ENCODE data around the gene PRSS21. TPM values are rescaled to one million over a fixed set of nuclear protein-coding genes. Genes with fewer than 3 reads are reported as not detected.

PRSS21 gene
- total RNA-seq, 1 experiment from 2014 or later, result not detected

DNA sequence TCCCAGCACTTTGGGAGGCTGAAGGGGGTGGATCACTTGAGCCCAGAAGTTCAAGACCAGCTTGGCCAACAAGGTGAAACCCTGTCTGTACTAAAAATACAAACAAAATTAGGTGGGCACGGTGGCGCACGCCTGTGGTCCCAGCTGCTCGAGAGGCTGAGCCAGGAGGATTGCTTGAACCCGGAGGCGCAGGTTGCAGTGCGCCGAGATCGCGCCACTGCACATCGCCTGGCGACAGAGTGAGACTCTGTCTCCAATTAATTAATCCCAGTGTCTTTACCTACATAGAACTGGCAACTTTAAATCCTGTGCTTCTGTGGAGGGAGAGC, 38.4 kb upstream of the PRSS21 start:
- in situ Hi-C loops (cut with HindIII; ENCODE audit: low pct_unique_long_range_greater_than_20kb, low sequenced_read_pairs), result no loop called here
- DNase-seq (ENCODE audit: low read depth), result no peak

- in situ Hi-C loops (cut with HindIII; ENCODE audit: low pct_unique_long_range_greater_than_20kb, low sequenced_read_pairs), result no loop called here
- DNase-seq (ENCODE audit: low read depth), result no peak
Measured at GRCh38 chr16:2779151-2779920, 37.7 kb upstream of the PRSS21 start.

DNA sequence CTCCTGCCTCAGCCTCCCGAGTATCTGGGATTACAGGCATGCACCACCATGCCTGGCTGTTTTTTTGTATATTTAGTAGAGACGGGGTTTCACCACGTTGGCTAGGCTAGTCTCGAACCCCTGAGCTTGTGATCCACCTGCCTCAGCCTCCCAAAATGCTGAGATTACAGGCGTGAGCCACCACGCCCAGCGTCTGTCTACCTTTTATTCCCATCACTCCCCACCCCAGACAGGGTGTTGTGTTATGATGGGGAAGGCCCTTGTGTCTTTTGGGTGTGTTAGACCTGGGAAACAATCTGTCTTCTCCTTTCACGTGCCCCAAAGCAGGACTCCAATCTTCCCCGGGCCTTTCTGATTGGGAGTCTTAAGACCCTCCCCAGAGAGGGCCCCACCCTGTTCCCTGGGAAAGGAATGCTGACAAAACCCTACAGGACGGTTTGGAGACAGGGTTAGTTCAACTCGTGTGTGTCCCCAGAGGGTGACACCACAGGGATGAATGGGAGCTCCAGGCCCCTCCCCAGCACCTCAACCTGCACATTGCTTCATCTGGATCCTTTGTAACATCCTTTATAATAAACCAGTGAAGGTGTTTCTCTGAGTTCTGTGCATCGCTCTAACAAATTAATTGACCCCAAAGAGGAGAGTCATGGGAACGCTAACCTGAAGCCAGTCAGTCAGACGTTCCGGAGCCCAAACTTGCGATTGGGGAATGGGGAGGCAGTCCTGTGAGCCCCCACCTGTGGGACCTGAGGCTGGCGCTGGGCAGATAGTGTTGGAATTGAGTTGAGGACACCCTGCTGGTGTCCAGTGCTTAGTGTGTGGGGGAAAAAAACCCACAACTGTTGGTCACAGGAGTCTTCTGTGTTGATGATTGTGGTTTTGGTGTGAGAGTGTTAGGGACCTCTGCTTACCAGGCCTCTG, 36.8 kb upstream of the PRSS21 start:
- no peak for DNase-seq (ENCODE audit: low read depth)
- in situ Hi-C loops (cut with HindIII; ENCODE audit: low pct_unique_long_range_greater_than_20kb, low sequenced_read_pairs), result no loop called here

DNA sequence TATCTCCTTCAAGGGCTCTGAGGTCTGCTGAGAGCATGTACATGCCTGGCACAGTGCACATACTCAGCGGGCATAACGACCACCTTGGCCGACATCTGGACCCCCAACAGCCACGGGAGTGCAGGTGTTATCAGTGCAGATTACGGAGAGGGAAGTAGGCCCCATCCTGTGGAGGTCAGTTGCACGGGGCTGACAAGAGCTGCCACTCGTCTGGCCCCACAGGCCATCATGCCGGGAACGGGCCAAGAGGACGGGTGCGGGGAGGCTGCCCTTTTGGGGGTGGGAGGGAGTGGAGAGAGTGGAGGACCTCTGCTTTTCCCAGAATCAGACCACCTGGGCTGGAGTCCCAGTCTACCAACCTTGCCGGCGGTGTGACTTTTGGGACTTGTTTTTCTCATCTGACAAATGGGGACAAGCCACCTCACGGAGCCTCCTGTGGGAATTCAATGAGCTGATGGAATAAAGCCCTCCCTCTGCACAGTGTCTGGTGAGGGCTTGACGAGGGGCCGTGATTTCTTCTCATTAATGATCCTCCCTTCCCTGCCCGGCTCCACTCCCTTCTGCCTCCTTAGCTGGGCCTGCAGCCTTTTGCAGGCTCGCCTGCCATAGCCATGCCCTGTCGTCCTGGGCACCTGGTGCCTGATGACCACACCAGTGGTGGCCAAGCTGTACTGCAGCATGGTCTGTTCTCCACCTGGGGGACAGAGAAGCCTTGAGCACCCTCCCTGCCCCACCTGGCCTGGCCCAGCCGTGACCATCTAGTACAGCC, 34.3 kb upstream of the PRSS21 start:
- in situ Hi-C loops (cut with HindIII; ENCODE audit: low pct_unique_long_range_greater_than_20kb, low sequenced_read_pairs), result no loop called here
- no peak for DNase-seq (ENCODE audit: low read depth)

GRCh38 chr16:2783581-2784357, 33.3 kb upstream of the PRSS21 start:
- in situ Hi-C loops (cut with HindIII; ENCODE audit: low pct_unique_long_range_greater_than_20kb, low sequenced_read_pairs), result no loop called here
- no peak for DNase-seq (ENCODE audit: low read depth)

DNA sequence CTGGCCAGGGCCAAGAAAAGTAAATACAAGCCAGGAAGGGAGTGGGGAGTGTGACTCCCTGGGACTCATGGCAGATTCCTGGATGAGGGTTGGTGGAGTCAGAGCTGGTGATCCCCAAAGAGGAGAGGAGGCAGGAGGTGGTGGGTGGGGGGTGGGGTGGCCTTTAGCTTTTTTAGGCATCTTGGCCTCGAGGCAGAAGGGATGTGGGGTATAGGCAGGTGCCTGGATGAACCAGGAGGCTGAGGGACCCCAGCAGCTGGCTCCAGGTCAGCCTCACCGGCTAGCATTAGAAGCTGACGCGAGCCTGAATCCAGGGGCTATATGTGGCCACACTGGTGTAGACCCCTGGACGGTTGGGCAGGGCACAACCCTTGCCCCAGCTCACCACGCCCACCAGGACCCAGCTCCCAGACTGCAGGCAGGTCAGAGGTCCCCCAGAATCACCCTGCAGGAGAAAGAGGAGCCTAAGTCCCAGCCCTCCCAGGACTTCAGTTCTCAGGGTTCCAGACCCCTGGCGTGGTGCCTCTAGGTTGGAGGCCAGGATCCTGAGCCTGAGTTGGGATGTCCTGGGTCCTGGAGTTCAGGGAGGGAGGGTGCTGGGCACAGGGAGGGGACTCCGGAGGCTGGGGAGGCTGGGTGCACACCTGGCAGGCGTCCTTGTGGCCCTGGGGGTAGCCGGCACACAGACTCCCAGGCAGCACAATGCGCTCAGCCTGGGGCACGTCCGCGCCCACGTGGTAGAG, 32.5 kb upstream of the PRSS21 start:
- in situ Hi-C loops (cut with HindIII; ENCODE audit: low pct_unique_long_range_greater_than_20kb, low sequenced_read_pairs), result no loop called here
- no peak for DNase-seq (ENCODE audit: low read depth)

GRCh38 chr16:2785101-2785991, 31.7 kb upstream of the PRSS21 start:
- DNase-seq (ENCODE audit: low read depth), result no peak
- in situ Hi-C loops (cut with HindIII; ENCODE audit: low pct_unique_long_range_greater_than_20kb, low sequenced_read_pairs), result no loop called here

- no peak for DNase-seq (ENCODE audit: low read depth)
- in situ Hi-C loops (cut with HindIII; ENCODE audit: low pct_unique_long_range_greater_than_20kb, low sequenced_read_pairs), result no loop called here
Measured at GRCh38 chr16:2786061-2786825, 30.8 kb upstream of the PRSS21 start.

GRCh38 chr16:2786826-2787151, 30.2 kb upstream of the PRSS21 start:
- in situ Hi-C loops (cut with HindIII; ENCODE audit: low pct_unique_long_range_greater_than_20kb, low sequenced_read_pairs), result no loop called here
- no peak for DNase-seq (ENCODE audit: low read depth)

DNA sequence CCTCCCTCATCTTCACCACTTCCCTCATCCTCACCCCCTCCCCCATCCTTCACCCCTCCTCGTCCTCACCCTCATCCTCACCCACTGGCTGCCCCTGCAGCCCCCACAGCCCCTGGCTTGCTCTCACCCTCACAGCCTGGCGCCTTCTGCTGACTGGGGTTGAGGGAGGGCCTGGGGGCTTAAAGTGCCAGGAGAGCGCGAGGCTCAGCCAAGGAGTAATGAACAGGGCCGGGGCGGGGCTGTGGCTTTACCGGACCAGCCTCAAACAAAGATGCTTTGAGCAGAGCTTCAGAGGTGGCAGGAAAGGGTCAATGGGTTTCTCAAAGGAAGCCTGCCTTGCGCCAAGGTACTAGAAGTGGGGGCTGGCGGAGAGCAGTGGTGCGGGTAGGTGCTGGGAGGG, 29.6 kb upstream of the PRSS21 start, which contains the start of gene PRSS33:
TSS of gene PRSS33 (minus strand) at position 155 of the 400 bp plus-strand sequence. CDS start 1,013 bp downstream, outside the sequence.
- in situ Hi-C loops (cut with HindIII; ENCODE audit: low pct_unique_long_range_greater_than_20kb, low sequenced_read_pairs), result no loop called here
- no peak for DNase-seq (ENCODE audit: low read depth)

DNA sequence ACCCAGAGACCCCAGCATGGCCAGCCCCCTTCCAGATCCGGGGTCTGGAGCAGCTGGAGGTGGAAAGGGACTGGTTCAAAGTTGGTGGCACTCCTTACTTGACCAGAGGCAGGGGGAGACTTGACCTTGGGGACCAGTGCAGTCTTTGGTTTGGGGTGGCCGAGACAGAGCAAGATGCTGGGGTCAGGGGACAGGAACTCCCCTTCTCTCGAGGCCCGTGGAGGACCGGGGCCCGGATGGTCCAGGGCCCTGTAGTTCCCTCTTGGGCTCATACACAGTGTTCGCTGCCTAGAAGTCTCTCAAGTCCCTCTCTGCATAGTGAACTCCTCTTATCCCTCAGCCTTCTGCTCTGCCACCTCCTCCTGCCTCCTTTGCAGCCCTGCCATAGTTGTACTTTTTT, 29.1 kb upstream of the PRSS21 start:
- no peak for DNase-seq (ENCODE audit: low read depth)
- in situ Hi-C loops (cut with HindIII; ENCODE audit: low pct_unique_long_range_greater_than_20kb, low sequenced_read_pairs), result no loop called here

DNA sequence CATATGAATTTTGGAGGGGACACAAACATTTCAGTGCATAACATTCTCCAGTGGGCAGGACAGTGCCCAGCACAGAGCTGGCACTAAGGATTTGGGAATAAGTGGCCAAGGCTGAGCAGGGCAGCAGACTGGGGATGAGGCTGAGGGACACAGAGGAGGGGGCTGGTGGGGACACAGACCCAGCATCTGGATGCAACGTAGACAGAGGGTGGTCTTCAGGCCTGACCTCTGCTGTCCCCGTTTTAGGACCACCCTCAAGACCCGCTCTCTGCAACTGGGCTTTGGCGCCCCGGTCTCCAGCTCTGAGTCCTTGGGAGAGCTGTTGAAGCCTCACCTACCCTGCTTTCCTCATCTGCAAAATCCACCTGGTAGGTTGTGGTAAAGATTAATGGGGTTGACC, 26.4 kb upstream of the PRSS21 start:
- in situ Hi-C loops (cut with HindIII; ENCODE audit: low pct_unique_long_range_greater_than_20kb, low sequenced_read_pairs), result no loop called here
- no peak for DNase-seq (ENCODE audit: low read depth)

DNA sequence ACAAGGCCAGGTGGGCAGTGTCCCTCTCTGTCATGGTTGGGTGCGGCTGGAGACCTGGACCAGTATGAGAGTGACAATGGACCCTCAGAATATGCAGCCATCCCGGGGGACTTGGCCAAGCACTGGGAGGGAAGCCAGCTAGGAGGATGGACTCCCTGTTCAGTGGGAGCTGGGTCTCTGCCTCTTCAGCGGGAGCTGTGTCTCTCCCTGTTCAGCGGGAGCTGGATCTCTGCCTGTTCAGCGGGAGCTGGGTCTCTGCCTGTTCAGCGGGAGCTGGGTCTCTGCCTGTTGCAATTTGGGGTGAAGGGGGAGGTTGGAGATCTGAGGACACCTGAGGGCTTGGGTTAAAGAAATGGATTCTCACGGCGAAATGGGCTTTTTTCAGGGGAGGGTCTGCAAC, 25.9 kb upstream of the PRSS21 start:
- in situ Hi-C loops (cut with HindIII; ENCODE audit: low pct_unique_long_range_greater_than_20kb, low sequenced_read_pairs), result no loop called here
- no peak for DNase-seq (ENCODE audit: low read depth)

- in situ Hi-C loops (cut with HindIII; ENCODE audit: low pct_unique_long_range_greater_than_20kb, low sequenced_read_pairs), result no loop called here
- DNase-seq (ENCODE audit: low read depth), result no peak
Measured at GRCh38 chr16:2792940-2793339, 24.1 kb upstream of the PRSS21 start.

DNA sequence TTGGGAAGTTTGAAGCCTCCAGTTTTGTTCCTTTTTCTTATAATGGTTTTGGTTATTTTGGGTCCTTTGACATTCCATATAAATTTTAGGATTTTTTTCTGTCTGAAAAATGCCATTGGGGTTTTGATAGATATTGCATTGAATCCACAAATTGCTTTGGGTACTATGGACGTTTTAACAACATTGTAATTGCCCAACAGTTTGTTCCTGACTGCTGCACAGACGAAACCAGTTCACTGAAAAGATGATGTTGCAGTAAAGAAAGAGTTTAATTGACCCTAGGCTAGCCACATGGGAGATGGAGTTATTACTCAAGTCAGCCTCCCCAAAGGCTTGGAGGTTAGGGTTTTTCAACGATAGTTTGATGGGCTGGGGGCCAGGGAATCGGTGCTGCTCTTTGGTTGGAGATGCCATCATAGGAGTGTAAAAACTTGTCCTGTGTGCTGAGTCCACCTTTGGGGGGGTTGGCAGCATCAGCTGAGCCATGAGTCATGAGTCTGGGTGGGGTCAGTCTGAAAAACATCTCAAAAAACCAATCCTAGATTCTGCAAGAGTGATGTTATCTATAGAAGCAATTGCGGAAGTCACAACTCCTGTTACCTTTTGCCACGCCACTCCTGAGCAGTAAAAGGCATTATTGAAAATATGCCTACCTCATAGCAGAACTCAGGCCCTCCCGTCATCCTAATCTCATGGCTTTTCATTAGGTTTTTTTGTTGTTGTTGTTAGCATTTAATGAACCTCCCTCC, 21.5 kb upstream of the PRSS21 start:
- in situ Hi-C loops (cut with HindIII; ENCODE audit: low pct_unique_long_range_greater_than_20kb, low sequenced_read_pairs), result no loop called here
- peak; percentile 63 for DNase-seq (ENCODE audit: low read depth)
